Panc1 (cell line): ENCODE data around the gene SAXO2. TPM values are rescaled to one million over a fixed set of nuclear protein-coding genes. Genes with fewer than 3 reads are reported as not detected.
"Not testable (repeated sequence)": the region's sequence is repeated elsewhere in the genome, so short reads cannot be mapped to it uniquely, and the experiment has no call there.

Experiments
- ATAC-seq: fragments of 200-7000 bp; cut with Tn5 transposase; 2 replicates; pipeline ENCODE4 v1.9.1; 2020; ENCODE audit warnings: mild to moderate bottlenecking, moderate library complexity
- BruUV-seq: library from RNA; stranded (reverse); fragments of 400-500 nt; replicated peaks from 2 replicates; lab custom pipeline; 2021; lab: Mats Ljungman, UMichigan
- CTCF ChIA-PET: fragments of 300-600 bp; sonication (Branson Sonifier 250); formaldehyde crosslinking; loops from one replicate; lab custom pipeline; 2022; ENCODE audit warnings: antibody characterized with exemption; lab: Charles Lee
- POLR2A ChIA-PET: fragments of 300-600 bp; sonication (Branson Sonifier 250); formaldehyde crosslinking; loops from one replicate; lab custom pipeline; 2022; ENCODE audit warnings: antibody characterized with exemption; lab: Charles Lee
- DNase-seq: peaks from one replicate; pipeline ENCODE4 v3.0.0-alpha.2; 2010; ENCODE audit warnings: low read depth, low spot score
- H3K27ac ChIP-seq: 2 replicates; pipeline ENCODE4 v1.5.1; 2011; ENCODE audit warnings: mild to moderate bottlenecking, low read length, inconsistent platforms
- H3K27me3 ChIP-seq: fragments of 200-500 bp; sonication (Bioruptor generic); 2 replicates; pipeline ENCODE4 v1.6.0; 2014; ENCODE audit warnings: low read length, inconsistent platforms; ENCODE audit not compliant: control insufficient read depth, insufficient read depth
- H3K36me3 ChIP-seq: fragments of 200-500 bp; sonication (Bioruptor generic); 2 replicates; pipeline ENCODE4 v1.5.1; 2014; ENCODE audit warnings: inconsistent platforms, mild to moderate bottlenecking, low read length, moderate library complexity; ENCODE audit not compliant: control insufficient read depth, insufficient read depth
- H3K4me1 ChIP-seq: 2 replicates; pipeline ENCODE4 v1.5.1; 2011; ENCODE audit warnings: inconsistent platforms, mild to moderate bottlenecking, low read length, moderate library complexity; ENCODE audit not compliant: control insufficient read depth, insufficient read depth
- H3K4me3 ChIP-seq, 2 experiments: 2 replicates each; pipeline ENCODE4 v1.5.1; 2011 to 2012; ENCODE audit warnings: low read depth in 2 of 2, low read length in 2 of 2, mild to moderate bottlenecking in 2 of 2, inconsistent platforms in 1 of 2, moderate library complexity in 1 of 2
- H3K9me3 ChIP-seq: fragments of 200-500 bp; sonication (Bioruptor generic); 2 replicates; pipeline ENCODE4 v1.5.1; 2014; ENCODE audit warnings: low read depth, mild to moderate bottlenecking, inconsistent platforms, low read length, moderate library complexity; ENCODE audit not compliant: control insufficient read depth, insufficient read depth
- POLR2AphosphoS5 ChIP-seq: IDR thresholded peaks from 2 replicates; pipeline ENCODE4 v1.6.1; 2012; ENCODE audit warnings: mild to moderate bottlenecking, low read depth, low read length, moderate library complexity
- REST ChIP-seq, 2 experiments: IDR thresholded peaks; 2 replicates each; pipeline ENCODE4 v1.6.1; 2011 to 2012; ENCODE audit warnings: low read depth in 2 of 2, control low read depth in 1 of 2, low read length in 1 of 2, mild to moderate bottlenecking in 1 of 2, moderate library complexity in 1 of 2; ENCODE audit not compliant: insufficient read depth in 1 of 2
- SIN3A ChIP-seq: IDR thresholded peaks from 2 replicates; pipeline ENCODE4 v1.6.1; 2012; ENCODE audit warnings: low read depth, mild to moderate bottlenecking, low read length, moderate library complexity, borderline replicate concordance; ENCODE audit not compliant: insufficient read depth
- TCF7L2 ChIP-seq: IDR thresholded peaks from 2 replicates; pipeline ENCODE4 v1.6.1; 2011; ENCODE audit warnings: mild to moderate bottlenecking, low read depth, low read length, inconsistent platforms
- in situ Hi-C: cut with HindIII; loops from 2 replicates; pipeline ENCODE4 v1.10.0; 2016; ENCODE audit warnings: low sequenced_read_pairs, low pct_unique_long_range_greater_than_20kb
- intact Hi-C: fragments of 100-400 bp; cut with micrococcal nuclease; formaldehyde crosslinking; loops from one replicate; pipeline ENCODE4 v1.10.0; 2022; ENCODE audit not compliant: unreplicated experiment
- total RNA-seq: library from RNA; stranded (reverse); gene quantifications from one replicate; pipeline ENCODE4 v1.2.1, GENCODE V29; 2021; ENCODE audit not compliant: unreplicated experiment
- TF ChIP-seq, protein P1 (sequence below): fragments of 450-650 bp; IDR thresholded peaks from 2 replicates; pipeline ENCODE4 v1.5.1; 2017; ENCODE audit warnings: mild to moderate bottlenecking

SAXO2 gene
- total RNA-seq, 1 experiment from 2014 or later = 1.1 TPM

DNA sequence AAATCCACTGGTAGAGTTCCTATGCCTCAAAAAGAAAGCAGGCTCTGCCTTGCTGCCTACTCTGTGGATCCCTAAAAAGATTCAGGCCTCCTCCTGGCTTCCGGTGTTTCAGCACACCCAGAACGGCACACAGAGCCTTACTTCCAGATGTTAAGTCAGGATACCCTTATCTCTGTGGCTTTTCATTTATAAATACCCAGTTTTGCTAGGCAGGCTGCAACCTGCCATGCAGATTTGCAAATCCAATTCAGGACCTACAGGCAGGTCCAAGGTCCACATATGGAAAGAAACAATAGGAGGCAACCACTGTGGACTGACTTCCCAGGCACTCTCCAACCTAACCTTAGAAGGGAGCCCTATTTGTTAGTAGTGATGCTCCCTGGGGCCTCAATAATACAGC lies 30.8 kb upstream of the SAXO2 start:
- Histone ChIP-seq H3K27ac (no peak overlapping the region), H3K36me3 (no peaks in the 10 kb centered on the region), H3K9me3 (no peaks in the 10 kb centered on the region), H3K27me3 (no peaks in the 10 kb centered on the region), H3K4me3 (no peak overlapping the region), H3K4me1 (no peaks in the 10 kb centered on the region)
- intact Hi-C loops (no loop called here), in situ Hi-C loops (no loop called here)
- ATAC-seq (no peak), DNase-seq (no peak)
- ChIA-PET CTCF (no interaction called here), POLR2A (no interaction called here)
- TF ChIP-seq POLR2AphosphoS5 (no peak), SIN3A (no peak), REST (IDR thresholded peaks at IDR 0.05; ENCODE audit: insufficient read depth in 1 of 2, low read depth in 2 of 2, low read length in 1 of 2) (no peak), TCF7L2 (no peak)
- TF ChIP-seq, protein P1, sequence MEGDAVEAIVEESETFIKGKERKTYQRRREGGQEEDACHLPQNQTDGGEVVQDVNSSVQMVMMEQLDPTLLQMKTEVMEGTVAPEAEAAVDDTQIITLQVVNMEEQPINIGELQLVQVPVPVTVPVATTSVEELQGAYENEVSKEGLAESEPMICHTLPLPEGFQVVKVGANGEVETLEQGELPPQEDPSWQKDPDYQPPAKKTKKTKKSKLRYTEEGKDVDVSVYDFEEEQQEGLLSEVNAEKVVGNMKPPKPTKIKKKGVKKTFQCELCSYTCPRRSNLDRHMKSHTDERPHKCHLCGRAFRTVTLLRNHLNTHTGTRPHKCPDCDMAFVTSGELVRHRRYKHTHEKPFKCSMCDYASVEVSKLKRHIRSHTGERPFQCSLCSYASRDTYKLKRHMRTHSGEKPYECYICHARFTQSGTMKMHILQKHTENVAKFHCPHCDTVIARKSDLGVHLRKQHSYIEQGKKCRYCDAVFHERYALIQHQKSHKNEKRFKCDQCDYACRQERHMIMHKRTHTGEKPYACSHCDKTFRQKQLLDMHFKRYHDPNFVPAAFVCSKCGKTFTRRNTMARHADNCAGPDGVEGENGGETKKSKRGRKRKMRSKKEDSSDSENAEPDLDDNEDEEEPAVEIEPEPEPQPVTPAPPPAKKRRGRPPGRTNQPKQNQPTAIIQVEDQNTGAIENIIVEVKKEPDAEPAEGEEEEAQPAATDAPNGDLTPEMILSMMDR = no peak
- no TSS peak for BruUV-seq

- DNase-seq, H3K4me1 ChIP-seq, in situ Hi-C loops, H3K27me3 ChIP-seq, POLR2A ChIA-PET, intact Hi-C loops, H3K36me3 ChIP-seq, ATAC-seq, H3K9me3 ChIP-seq, BruUV-seq, CTCF ChIA-PET, H3K4me3 ChIP-seq, H3K27ac ChIP-seq: not testable (repeated sequence)
Measured at GRCh38 chr15:82237944-82238534, 24.6 kb upstream of the SAXO2 start.

DNA sequence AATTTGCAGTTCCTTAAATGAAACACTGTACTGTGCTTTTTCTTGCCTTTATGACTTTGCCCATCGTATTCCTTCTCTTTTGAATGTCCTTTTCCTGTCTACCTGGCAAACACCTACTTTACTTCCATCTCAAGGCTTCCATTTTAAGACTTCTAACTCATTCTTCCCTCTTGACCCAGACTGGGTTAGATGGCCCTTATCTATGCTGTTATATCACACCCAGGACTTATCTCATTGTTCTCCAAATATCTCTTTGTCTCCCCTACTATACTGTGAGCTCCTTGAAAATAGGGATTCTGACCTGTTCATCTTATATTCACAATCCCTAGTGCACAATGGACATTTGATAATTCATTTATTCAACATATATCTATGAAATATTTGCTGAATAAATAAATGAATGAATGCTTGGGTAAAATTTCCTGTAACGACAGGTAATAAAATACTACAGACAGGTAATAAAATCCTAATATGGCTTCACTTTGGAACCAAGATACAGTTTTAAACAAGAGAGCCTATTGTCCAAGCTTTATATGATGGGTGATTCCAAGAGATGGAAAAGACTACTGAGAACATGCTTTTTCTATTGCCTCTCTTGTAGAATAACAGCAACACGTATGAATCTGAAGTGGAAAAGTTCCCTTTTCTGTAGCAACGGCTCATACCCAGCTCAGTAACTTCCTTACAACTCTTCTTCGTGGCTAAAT lies 22.8 kb upstream of the SAXO2 start:
- intact Hi-C loops (no loop called here), in situ Hi-C loops (no loop called here)
- ChIA-PET POLR2A (no interaction called here), CTCF (no interaction called here)
- ATAC-seq = no peak
- H3K9me3 ChIP-seq = no peaks in the 10 kb centered on the region
- TF ChIP-seq, protein P1 = no peak
- TF ChIP-seq POLR2AphosphoS5 (no peak), TCF7L2 (no peak), REST (IDR thresholded peaks at IDR 0.05; ENCODE audit: insufficient read depth in 1 of 2, low read depth in 2 of 2, low read length in 1 of 2) (no peak), SIN3A (no peak)
- BruUV-seq = no TSS peak
- no peaks in the 10 kb centered on the region for H3K4me1 ChIP-seq
- H3K36me3 ChIP-seq = peaks cover 3% of the 10 kb centered on the region; the same call in 1 of the 2 replicates
- no peak for DNase-seq
- H3K27ac ChIP-seq = no peak overlapping the region
- H3K27me3 ChIP-seq = no peaks in the 10 kb centered on the region
- no peak overlapping the region for H3K4me3 ChIP-seq
